Retinal pigment epithelial cell (primary cell): ENCODE data around the gene MARCHF2.

Experiments used
- DNase-seq: peaks from one replicate; pipeline ENCODE4 v3.0.0-alpha.2; 2010; ENCODE audit warnings: low read depth
- H3K4me3 ChIP-seq: 2 replicates; pipeline ENCODE4 v1.5.1; 2011; ENCODE audit warnings: mild to moderate bottlenecking, low read length, control low read depth, moderate library complexity
- CTCF ChIP-seq: conservative IDR thresholded peaks from 2 replicates; pipeline ENCODE4 v1.5.1; 2011; ENCODE audit warnings: low read depth, low read length, control low read depth, inconsistent platforms

The MARCHF2 gene

GRCh38 chr19:8459520-8460270, 46.6 kb downstream of the MARCHF2 start:
- H3K4me3 ChIP-seq = no peak overlapping the region
- DNase-seq = peak; percentile 46
- TF ChIP-seq CTCF = no peak

- DNase-seq = no peak
- TF ChIP-seq CTCF = no peak
- no peak overlapping the region for H3K4me3 ChIP-seq
These were observed 47.6 kb downstream of the MARCHF2 start for GRCh38 chr19:8460516-8461298.

- H3K4me3 ChIP-seq = no peak overlapping the region
- no peak for DNase-seq
- no peak for TF ChIP-seq CTCF
These were observed 48.3 kb downstream of the MARCHF2 start for GRCh38 chr19:8461376-8461775.

- DNase-seq = no peak
- no peak overlapping the region for H3K4me3 ChIP-seq
- TF ChIP-seq CTCF = no peak
These were observed 48.8 kb downstream of the MARCHF2 start for GRCh38 chr19:8461891-8462290.

- no peak for TF ChIP-seq CTCF
- no peak for DNase-seq
- H3K4me3 ChIP-seq = no peak overlapping the region
These were observed 49.5 kb downstream of the MARCHF2 start for GRCh38 chr19:8462571-8462970.

- no peak for DNase-seq
- TF ChIP-seq CTCF = no peak
- no peak overlapping the region for H3K4me3 ChIP-seq
These were observed 50.3 kb downstream of the MARCHF2 start for GRCh38 chr19:8463365-8463764.

- DNase-seq = no peak
- no peak for TF ChIP-seq CTCF
- H3K4me3 ChIP-seq = no peak overlapping the region
These were observed 52.9 kb downstream of the MARCHF2 start for GRCh38 chr19:8466018-8466417.
